Myocyte (in vitro differentiated cells): ENCODE results near the gene AIM2. TPM values are rescaled to one million over a fixed set of nuclear protein-coding genes. Genes with fewer than 3 reads are reported as not detected.

Source experiments
- DNase-seq: peaks from one replicate; pipeline ENCODE4 v3.0.0-alpha.2; 2012; ENCODE audit warnings: low read depth
- total RNA-seq: library from RNA; depleted of rRNA; stranded (reverse); fragments of >200 nt; gene quantifications from 2 replicates; pipeline ENCODE4 v1.2.3, GENCODE V29; 2014

Gene AIM2
- total RNA-seq, 1 donor from 2014 or later: not detected

GRCh38 chr1:159023723-159024122 lies 52.8 kb downstream of the AIM2 start:
- no peak for DNase-seq

GRCh38 chr1:159015440-159015909 lies 61.1 kb downstream of the AIM2 start:
- DNase-seq: peak; percentile 94

- peak; percentile 19 for DNase-seq
Observed at GRCh38 chr1:159014851-159015250, 61.7 kb downstream of the AIM2 start.

- peak; percentile 1 for DNase-seq
Observed at GRCh38 chr1:159014003-159014571, 62.5 kb downstream of the AIM2 start.

GRCh38 chr1:159012495-159012894 lies 64.1 kb downstream of the AIM2 start:
- no peak for DNase-seq

Other genes with a start within 250 kb of the AIM2 start
- gene MNDA, start 245.4 kb downstream of the AIM2 start, total RNA-seq: not detected in 2 replicates
- gene PYHIN1, start 145.2 kb downstream of the AIM2 start, total RNA-seq: not detected in 2 replicates
- 46.5 and 71.7 TPM in 2 replicates for gene IFI16, start 66.9 kb downstream of the AIM2 start, total RNA-seq
- gene CADM3, start 94.8 kb upstream of the AIM2 start, total RNA-seq: 1.4 and 2.5 TPM in 2 replicates
- gene ACKR1, start 128.1 kb upstream of the AIM2 start, total RNA-seq: 0.78 TPM in 1 of 2 replicates, not detected in the other
- not detected in 2 replicates for gene FCER1A, start 225.6 kb upstream of the AIM2 start, total RNA-seq